HG02759 (cell line): Measurements from ENCODE around the gene PLIN4.

Source experiments
- ATAC-seq: cut with Tn5 transposase; IDR thresholded peaks from one replicate; pipeline ENCODE4 v1.9.1; 2021; ENCODE audit warnings: mild to moderate bottlenecking, moderate library complexity; ENCODE audit not compliant: unreplicated experiment

PLIN4 gene

GRCh38 chr19:4493104-4493928, 25.0 kb downstream of the PLIN4 start:
- ATAC-seq: no peak

- no peak for ATAC-seq
Measured at GRCh38 chr19:4492337-4493103, 25.8 kb downstream of the PLIN4 start.

GRCh38 chr19:4491446-4491845, 26.8 kb downstream of the PLIN4 start:
- ATAC-seq: no peak

GRCh38 chr19:4488496-4488895, 29.8 kb downstream of the PLIN4 start:
- no peak for ATAC-seq

- no peak for ATAC-seq
Measured at GRCh38 chr19:4487572-4487971, 30.7 kb downstream of the PLIN4 start.

GRCh38 chr19:4483385-4483784, 34.9 kb downstream of the PLIN4 start:
- no peak for ATAC-seq

GRCh38 chr19:4482721-4483364, 35.4 kb downstream of the PLIN4 start:
- no peak for ATAC-seq

- ATAC-seq: no peak
Measured at GRCh38 chr19:4477034-4477801, 41.1 kb downstream of the PLIN4 start.

GRCh38 chr19:4474514-4475022, 43.7 kb downstream of the PLIN4 start:
- no peak for ATAC-seq

GRCh38 chr19:4473763-4474513, 44.3 kb downstream of the PLIN4 start:
- no peak for ATAC-seq

GRCh38 chr19:4473011-4473762, 45.1 kb downstream of the PLIN4 start:
- no peak for ATAC-seq

- ATAC-seq: no peak
Measured at GRCh38 chr19:4472174-4472974, 45.9 kb downstream of the PLIN4 start, which contains the start of gene HDGFL2. Gene HDGFL2, plus strand, starts transcription at chr19:4472297. Its CDS starts 54 bp downstream, at chr19:4472351.

- peak; percentile 82 for ATAC-seq
Measured at GRCh38 chr19:4471403-4472173, 46.7 kb downstream of the PLIN4 start.

- ATAC-seq: no peak
Measured at GRCh38 chr19:4467835-4468234, 50.5 kb downstream of the PLIN4 start.

- ATAC-seq: no peak
Measured at GRCh38 chr19:4464815-4465581, 53.3 kb downstream of the PLIN4 start.

GRCh38 chr19:4457654-4458395, 60.5 kb downstream of the PLIN4 start, which contains the start of gene UBXN6:
Gene UBXN6, minus strand, starts transcription at chr19:4457794. Its CDS starts 97 bp downstream, at chr19:4457697.
- peak; percentile 92 for ATAC-seq
